B cell (primary cell): Measurements from ENCODE around the gene MRPS9. TPM values are rescaled to one million over a fixed set of nuclear protein-coding genes. Genes with fewer than 3 reads are reported as not detected.

Experiments
- ATAC-seq: fragments of 200-7000 bp; cut with Tn5 transposase; one replicate; pipeline ENCODE4 v1.10.0; 2021; ENCODE audit warnings: low read depth, mild to moderate bottlenecking, moderate number of reproducible peaks, moderate library complexity
- CTCF ChIA-PET: fragments of 350-600 bp; sonication (Branson Sonifier 250); formaldehyde crosslinking; loops from one replicate; lab custom pipeline; 2021; ENCODE audit warnings: antibody characterized with exemption, inconsistent platforms; lab: Charles Lee
- POLR2A ChIA-PET: fragments of 350-600 bp; sonication (Branson Sonifier 250); formaldehyde crosslinking; loops from one replicate; lab custom pipeline; 2021; ENCODE audit warnings: antibody characterized with exemption; lab: Charles Lee
- DNase-seq: peaks from one replicate; pipeline ENCODE4 v3.0.0; 2013
- H2AFZ ChIP-seq: 2 replicates; pipeline ENCODE4 v1.6.1; 2012; ENCODE audit warnings: mild to moderate bottlenecking, low read depth, low read length; ENCODE audit not compliant: insufficient read depth, poor library complexity, severe bottlenecking
- H3K27ac ChIP-seq, 2 donors: 1 replicate in 1 of 2; 2 replicates in 1 of 2; pipeline ENCODE4 v1.5.1; 2012 to 2013; ENCODE audit warnings: low read length in 2 of 2, mild to moderate bottlenecking in 2 of 2, moderate library complexity in 1 of 2
- H3K27me3 ChIP-seq, 4 experiments: fragments of 200-600 bp in 1 of 4; sonication (generic) in 1 of 4; replicated peaks in 1 of 4; 1 replicate in 2 of 4; 2 replicates in 2 of 4; pipeline versions ENCODE4 v1.6.1 to v1.7.0; 2013 to 2016; ENCODE audit warnings: low read length in 3 of 4, mild to moderate bottlenecking in 2 of 4, mixed read lengths in 1 of 4, moderate library complexity in 1 of 4; ENCODE audit not compliant: insufficient read depth in 4 of 4, control insufficient read depth in 3 of 4; ENCODE audit errors: control extremely low read depth in 1 of 4
- H3K36me3 ChIP-seq, 2 experiments: replicated peaks in 1 of 2; 1 replicate in 1 of 2; 2 replicates in 1 of 2; pipeline versions ENCODE4 v1.6.1 to v1.7.1; 2013; ENCODE audit warnings: low read length in 1 of 2; ENCODE audit not compliant: insufficient read depth in 2 of 2, control insufficient read depth in 1 of 2; ENCODE audit errors: control extremely low read depth in 1 of 2, extremely low read depth in 1 of 2
- H3K4me1 ChIP-seq, 2 donors: fragments of 200-600 bp in 1 of 2; sonication (generic) in 1 of 2; 1 replicate in 1 of 2; 2 replicates in 1 of 2; pipeline versions ENCODE4 v1.5.1 to v1.6.1; 2013 to 2017; ENCODE audit warnings: low read length in 2 of 2; ENCODE audit not compliant: control insufficient read depth in 2 of 2, insufficient read depth in 2 of 2
- H3K4me2 ChIP-seq: replicated peaks from 2 replicates; pipeline ENCODE3; 2012; ENCODE audit warnings: mild to moderate bottlenecking, low read depth, low read length; ENCODE audit not compliant: poor library complexity, severe bottlenecking
- H3K4me3 ChIP-seq, 5 experiments: fragments of 200-600 bp in 1 of 5; sonication (generic) in 1 of 5; 1 replicate in 3 of 5; 2 replicates in 2 of 5; pipeline versions ENCODE4 v1.5.1 to v1.7.0; 2011 to 2016; ENCODE audit warnings: low read length in 4 of 5, mild to moderate bottlenecking in 4 of 5, low read depth in 2 of 5, control low read depth in 1 of 5, moderate library complexity in 1 of 5; ENCODE audit not compliant: insufficient read depth in 1 of 5; ENCODE audit errors: control extremely low read depth in 1 of 5, extremely low read depth in 1 of 5
- H3K79me2 ChIP-seq: fragments of 200-600 bp; sonication (generic); one replicate; pipeline ENCODE4 v1.6.0; 2016; ENCODE audit warnings: low read length; ENCODE audit not compliant: control insufficient read depth, insufficient read depth
- H3K9ac ChIP-seq: fragments of 200-600 bp; sonication (generic); 2 replicates; pipeline ENCODE4 v1.6.1; 2017; ENCODE audit warnings: mild to moderate bottlenecking, low read length, moderate library complexity
- H3K9me3 ChIP-seq, 3 donors: one replicate each; pipeline versions ENCODE4 v1.6.1 to v1.7.1; 2013; ENCODE audit warnings: low read length in 2 of 3; ENCODE audit not compliant: control insufficient read depth in 2 of 3, insufficient read depth in 1 of 3; ENCODE audit errors: control extremely low read depth in 1 of 3
- H4K20me1 ChIP-seq: 2 replicates; pipeline ENCODE4 v1.6.0; 2012; ENCODE audit warnings: mild to moderate bottlenecking, low read length; ENCODE audit not compliant: insufficient read depth, control insufficient read depth, poor library complexity, severe bottlenecking
- H3K27ac Mint-ChIP-seq: one replicate; pipeline ENCODE4 v1.8.0; 2021; ENCODE audit warnings: mixed read lengths
- H3K27me3 Mint-ChIP-seq: one replicate; pipeline ENCODE4 v1.8.0; 2021; ENCODE audit warnings: mixed read lengths
- H3K4me1 Mint-ChIP-seq: one replicate; pipeline ENCODE4 v1.8.0; 2021; ENCODE audit warnings: mixed read lengths
- H3K4me3 Mint-ChIP-seq: one replicate; pipeline ENCODE4 v1.8.0; 2021; ENCODE audit warnings: mixed read lengths
- H3K9me3 Mint-ChIP-seq: one replicate; pipeline ENCODE4 v1.8.0; 2022; ENCODE audit warnings: mixed read lengths; ENCODE audit not compliant: insufficient read depth
- CTCF ChIP-seq: fragments of 200-600 bp; IDR thresholded peaks from one replicate; pipeline ENCODE4 v1.8.0; 2022; ENCODE audit warnings: antibody characterized with exemption, mild to moderate bottlenecking
- EZH2 ChIP-seq: IDR thresholded peaks from 2 replicates; pipeline ENCODE4 v1.6.1; 2012; ENCODE audit warnings: borderline replicate concordance, low read depth, mild to moderate bottlenecking, moderate library complexity, low read length; ENCODE audit not compliant: insufficient read depth, poor library complexity, severe bottlenecking
- WGBS: methylation state at CpG from one replicate; pipeline ENCODE4 v1.1.5; 2013; ENCODE audit warnings: missing lambda C conversion rate; ENCODE audit not compliant: insufficient coverage; 5-methylcytosine and 5-hydroxymethylcytosine counted together
- intact Hi-C: fragments of 100-400 bp; cut with micrococcal nuclease; formaldehyde crosslinking; loops from one replicate; pipeline ENCODE4 v1.10.0; 2022
- polyA plus RNA-seq: library from polyadenylated mRNA; depleted of rRNA; stranded (reverse); fragments of >200 nt; gene quantifications from 2 replicates; pipeline ENCODE4 v1.2.3, GENCODE V29; 2012
- total RNA-seq, 2 donors: library from RNA; stranded (reverse); fragments of 120-200 nt in 1 of 2; gene quantifications; 1 replicate in 1 of 2; 2 replicates in 1 of 2; pipeline versions ENCODE4 v1.2.3 to v1.2.4, GENCODE V29; 2013 to 2022

Gene MRPS9
- total and polyA plus RNA-seq, 2 donors (not counting 1 experiment from before 2014, with no cell fraction given): 13.0 to 19.8 TPM

- no peak overlapping the region for H2AFZ ChIP-seq
- no peaks in the 10 kb centered on the region for H3K27me3 ChIP-seq
- Mint-ChIP-seq H3K4me1 (peaks cover 6% of the 10 kb centered on the region), H3K27ac (no peak overlapping the region), H3K4me3 (no peak overlapping the region), H3K9me3 (no peaks in the 10 kb centered on the region), H3K27me3 (no peaks in the 10 kb centered on the region)
- H3K4me1 ChIP-seq: peaks cover 0 to 3% of the 10 kb centered on the region in 2 donors
- H3K79me2 ChIP-seq: no peaks in the 10 kb centered on the region
- no peak for TF ChIP-seq CTCF
- TF ChIP-seq EZH2: no peak
- H3K9me3 ChIP-seq: no peaks in the 10 kb centered on the region
- no peak overlapping the region for H3K4me3 ChIP-seq
- DNase-seq (no peak), ATAC-seq (no peak)
- ChIA-PET CTCF (interaction anchor here (2.5 to 4.0 kb wide), 2 partner anchors 13 to 136 kb away, joined by 9 to 29 read pairs; no protein-coding TSS in a partner anchor), POLR2A (no interaction called here)
- H3K27ac ChIP-seq: no peak overlapping the region
- H4K20me1 ChIP-seq: no peaks in the 10 kb centered on the region
- no peak overlapping the region for H3K4me2 ChIP-seq
- peaks cover 10 to 15% of the 10 kb centered on the region in 2 experiments for H3K36me3 ChIP-seq
- 100% methylated on average over 12 of the region's 12 CpGs for WGBS
- intact Hi-C loops: no loop called here
- no peak overlapping the region for H3K9ac ChIP-seq
Observed at GRCh38 chr2:105102001-105102400, 64.1 kb downstream of the MRPS9 start.

- WGBS: 94% methylated on average over 13 of the region's 13 CpGs
- intact Hi-C loops: no loop called here
- Histone ChIP-seq H3K27ac (no peak overlapping the region), H3K27me3 (no peaks in the 10 kb centered on the region), H3K4me2 (no peak overlapping the region), H2AFZ (no peak overlapping the region), H3K4me1 (peaks cover 0 to 3% of the 10 kb centered on the region in 2 donors), H3K9me3 (no peaks in the 10 kb centered on the region), H3K36me3 (peaks cover 9 to 13% of the 10 kb centered on the region in 2 experiments), H3K79me2 (no peaks in the 10 kb centered on the region), H4K20me1 (no peaks in the 10 kb centered on the region), H3K9ac (no peak overlapping the region), H3K4me3 (no peak overlapping the region)
- H3K27ac Mint-ChIP-seq: no peak overlapping the region
- H3K4me3 Mint-ChIP-seq: no peak overlapping the region
- CTCF ChIA-PET: interaction anchor here (2.5 to 4.0 kb wide), 2 partner anchors 12 to 135 kb away, joined by 9 to 29 read pairs; no protein-coding TSS in a partner anchor
- TF ChIP-seq CTCF (no peak), EZH2 (no peak)
- POLR2A ChIA-PET: no interaction called here
- H3K4me1 Mint-ChIP-seq: peaks cover 6% of the 10 kb centered on the region
- no peak for DNase-seq
- H3K27me3 Mint-ChIP-seq: no peaks in the 10 kb centered on the region
- ATAC-seq: no peak
- H3K9me3 Mint-ChIP-seq: no peaks in the 10 kb centered on the region
Observed at GRCh38 chr2:105102963-105103421, 65.1 kb downstream of the MRPS9 start.
